MM.1S (cell line): ENCODE data around the gene KRTAP10-9.

Experiments used
- DNase-seq: peaks from one replicate; pipeline ENCODE4 v3.0.0-alpha.2; 2015
- H2AFZ ChIP-seq: fragments of 300-600 bp; sonication (generic); 2 replicates; pipeline ENCODE4 v1.6.0; 2016; ENCODE audit warnings: antibody characterized with exemption, low read length
- H3F3A ChIP-seq: fragments of 300-600 bp; sonication (generic); 2 replicates; pipeline ENCODE4 v1.6.1; 2016; ENCODE audit warnings: mild to moderate bottlenecking, antibody characterized with exemption, low read length, moderate library complexity, mixed read lengths; ENCODE audit not compliant: insufficient read depth
- H3K27ac ChIP-seq: fragments of 300-600 bp; sonication (generic); 2 replicates; pipeline ENCODE4 v1.5.1; 2016; ENCODE audit warnings: mild to moderate bottlenecking, low read length
- H3K27me3 ChIP-seq: fragments of 300-600 bp; sonication (generic); replicated peaks from 2 replicates; pipeline ENCODE4 v1.6.0; 2016; ENCODE audit warnings: low read length; ENCODE audit not compliant: insufficient read depth
- H3K36me3 ChIP-seq: fragments of 300-600 bp; sonication (generic); replicated peaks from 2 replicates; pipeline ENCODE4 v1.6.1; 2016; ENCODE audit warnings: mild to moderate bottlenecking, low read length, mixed read lengths; ENCODE audit not compliant: insufficient read depth
- H3K4me1 ChIP-seq: fragments of 300-600 bp; sonication (generic); 2 replicates; pipeline ENCODE4 v1.6.1; 2016; ENCODE audit warnings: low read length, mixed read lengths
- H3K4me2 ChIP-seq: fragments of 300-600 bp; sonication (generic); 2 replicates; pipeline ENCODE4 v1.6.0; 2016; ENCODE audit warnings: low read depth, low read length
- H3K4me3 ChIP-seq: fragments of 300-600 bp; sonication (generic); 2 replicates; pipeline ENCODE4 v1.5.1; 2016; ENCODE audit warnings: low read length, mixed read lengths
- H3K79me2 ChIP-seq: fragments of 300-600 bp; sonication (generic); 2 replicates; pipeline ENCODE4 v1.6.1; 2016; ENCODE audit warnings: mixed run types, low read length, mixed read lengths
- H3K9ac ChIP-seq: fragments of 300-600 bp; sonication (generic); 2 replicates; pipeline ENCODE4 v1.6.1; 2016; ENCODE audit warnings: low read length, mixed read lengths
- H3K9me2 ChIP-seq: fragments of 300-600 bp; sonication (generic); replicated peaks from 2 replicates; pipeline ENCODE4 v1.6.1; 2016; ENCODE audit warnings: mild to moderate bottlenecking, low read length, mixed read lengths; ENCODE audit not compliant: insufficient read depth
- H3K9me3 ChIP-seq: fragments of 300-600 bp; sonication (generic); replicated peaks from 2 replicates; pipeline ENCODE4 v1.6.1; 2016; ENCODE audit warnings: mild to moderate bottlenecking, low read length, mixed read lengths; ENCODE audit not compliant: insufficient read depth
- H4K20me1 ChIP-seq: fragments of 300-600 bp; sonication (generic); 2 replicates; pipeline ENCODE4 v1.6.1; 2016; ENCODE audit warnings: mild to moderate bottlenecking, low read length, moderate library complexity, mixed read lengths; ENCODE audit not compliant: insufficient read depth
- EZH2 ChIP-seq: fragments of 300-600 bp; sonication (generic); optimal IDR thresholded peaks from 2 replicates; pipeline ENCODE3; 2017; ENCODE audit warnings: low read depth, mild to moderate bottlenecking, antibody characterized with exemption, low read length, mixed read lengths
- EZH2phosphoT487 ChIP-seq: fragments of 300-600 bp; sonication (generic); IDR thresholded peaks from 2 replicates; pipeline ENCODE4 v1.6.1; 2018; ENCODE audit warnings: antibody characterized with exemption, low read length
- TF ChIP-seq, protein P1 (sequence below): fragments of 300-600 bp; sonication (generic); IDR thresholded peaks from 2 replicates; pipeline ENCODE4 v1.5.1; 2016; ENCODE audit warnings: antibody characterized with exemption, low read length, mixed read lengths

Gene KRTAP10-9

DNA sequence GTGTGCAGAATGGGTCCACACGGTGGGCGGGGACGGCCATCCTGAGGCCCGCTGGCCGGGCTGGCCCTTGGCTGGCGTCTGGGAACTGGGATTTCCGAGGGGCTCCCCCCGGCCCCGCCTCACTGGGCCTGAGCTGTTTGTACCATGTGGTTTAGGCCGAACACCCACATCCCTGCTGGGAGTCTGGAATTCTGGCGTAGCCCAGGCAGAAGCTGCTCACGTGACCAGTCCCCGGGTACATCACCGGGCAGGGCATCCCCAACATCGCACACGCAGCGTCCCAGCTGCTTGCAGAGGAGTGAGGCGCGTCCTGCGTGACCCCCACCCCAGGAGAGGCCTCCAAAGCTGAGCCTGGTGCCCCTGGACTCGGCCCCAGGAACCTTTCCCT is 24.4 kb upstream of the KRTAP10-9 start:
- TF ChIP-seq, protein P1, sequence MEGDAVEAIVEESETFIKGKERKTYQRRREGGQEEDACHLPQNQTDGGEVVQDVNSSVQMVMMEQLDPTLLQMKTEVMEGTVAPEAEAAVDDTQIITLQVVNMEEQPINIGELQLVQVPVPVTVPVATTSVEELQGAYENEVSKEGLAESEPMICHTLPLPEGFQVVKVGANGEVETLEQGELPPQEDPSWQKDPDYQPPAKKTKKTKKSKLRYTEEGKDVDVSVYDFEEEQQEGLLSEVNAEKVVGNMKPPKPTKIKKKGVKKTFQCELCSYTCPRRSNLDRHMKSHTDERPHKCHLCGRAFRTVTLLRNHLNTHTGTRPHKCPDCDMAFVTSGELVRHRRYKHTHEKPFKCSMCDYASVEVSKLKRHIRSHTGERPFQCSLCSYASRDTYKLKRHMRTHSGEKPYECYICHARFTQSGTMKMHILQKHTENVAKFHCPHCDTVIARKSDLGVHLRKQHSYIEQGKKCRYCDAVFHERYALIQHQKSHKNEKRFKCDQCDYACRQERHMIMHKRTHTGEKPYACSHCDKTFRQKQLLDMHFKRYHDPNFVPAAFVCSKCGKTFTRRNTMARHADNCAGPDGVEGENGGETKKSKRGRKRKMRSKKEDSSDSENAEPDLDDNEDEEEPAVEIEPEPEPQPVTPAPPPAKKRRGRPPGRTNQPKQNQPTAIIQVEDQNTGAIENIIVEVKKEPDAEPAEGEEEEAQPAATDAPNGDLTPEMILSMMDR = no peak
- TF ChIP-seq EZH2 (no peak), EZH2phosphoT487 (no peak)
- Histone ChIP-seq H3K79me2 (no peaks in the 10 kb centered on the region), H3K4me3 (no peak overlapping the region), H3K4me2 (no peak overlapping the region), H3K36me3 (no peaks in the 10 kb centered on the region), H3K9ac (no peak overlapping the region), H3K27me3 (peaks cover 85% of the 10 kb centered on the region), H3K4me1 (no peaks in the 10 kb centered on the region), H3F3A (no peaks in the 10 kb centered on the region), H2AFZ (no peak overlapping the region), H3K9me3 (no peaks in the 10 kb centered on the region), H4K20me1 (no peaks in the 10 kb centered on the region), H3K9me2 (no peaks in the 10 kb centered on the region), H3K27ac (no peak overlapping the region)
- no peak for DNase-seq

DNA sequence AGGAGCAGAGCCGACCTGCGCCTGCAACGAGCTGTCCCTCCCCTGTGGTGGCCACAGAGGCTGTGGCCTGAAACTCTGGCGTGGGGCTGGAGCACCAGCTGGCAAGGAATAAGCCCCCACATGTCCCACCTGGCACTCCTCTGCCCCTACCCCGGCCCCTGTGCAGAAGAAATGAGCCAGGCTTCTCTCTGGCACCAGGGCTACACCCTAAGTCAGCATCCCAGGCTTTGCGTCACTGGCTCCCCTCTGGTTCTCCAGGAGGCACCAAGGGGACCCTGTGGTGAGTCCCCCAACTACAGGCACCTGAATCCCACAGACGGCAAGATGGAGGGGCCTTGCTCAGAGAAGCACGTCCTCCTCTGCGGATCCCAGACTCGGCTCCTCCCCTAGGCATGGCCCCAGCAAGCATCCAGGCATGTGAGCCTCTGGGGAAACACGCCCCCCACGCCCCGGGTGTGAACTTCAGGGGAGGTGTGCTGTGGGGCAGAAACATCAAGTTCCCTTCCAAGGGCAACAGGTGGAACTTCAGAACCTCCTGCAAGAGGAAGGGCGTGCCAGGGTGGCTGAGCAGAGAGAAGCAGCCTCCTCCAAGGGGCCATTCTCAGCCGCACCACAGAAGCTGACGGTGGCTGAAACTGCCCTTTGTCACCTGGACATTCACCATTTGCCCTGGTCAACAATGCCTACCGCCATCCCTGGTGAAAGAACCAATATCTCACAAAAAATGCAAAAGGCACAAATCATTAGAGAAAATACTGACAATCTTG is 23.6 kb upstream of the KRTAP10-9 start:
- no peaks in the 10 kb centered on the region for H3F3A ChIP-seq
- no peaks in the 10 kb centered on the region for H3K9me3 ChIP-seq
- H4K20me1 ChIP-seq = no peaks in the 10 kb centered on the region
- no peak for DNase-seq
- H2AFZ ChIP-seq = no peak overlapping the region
- H3K9ac ChIP-seq = no peak overlapping the region
- no peak overlapping the region for H3K4me2 ChIP-seq
- H3K9me2 ChIP-seq = no peaks in the 10 kb centered on the region
- H3K27me3 ChIP-seq = peaks cover 85% of the 10 kb centered on the region
- no peaks in the 10 kb centered on the region for H3K36me3 ChIP-seq
- no peak overlapping the region for H3K27ac ChIP-seq
- H3K4me3 ChIP-seq = no peak overlapping the region
- TF ChIP-seq, protein P1 = no peak
- TF ChIP-seq EZH2phosphoT487 = no peak
- no peak for TF ChIP-seq EZH2
- no peaks in the 10 kb centered on the region for H3K4me1 ChIP-seq
- no peaks in the 10 kb centered on the region for H3K79me2 ChIP-seq

DNA sequence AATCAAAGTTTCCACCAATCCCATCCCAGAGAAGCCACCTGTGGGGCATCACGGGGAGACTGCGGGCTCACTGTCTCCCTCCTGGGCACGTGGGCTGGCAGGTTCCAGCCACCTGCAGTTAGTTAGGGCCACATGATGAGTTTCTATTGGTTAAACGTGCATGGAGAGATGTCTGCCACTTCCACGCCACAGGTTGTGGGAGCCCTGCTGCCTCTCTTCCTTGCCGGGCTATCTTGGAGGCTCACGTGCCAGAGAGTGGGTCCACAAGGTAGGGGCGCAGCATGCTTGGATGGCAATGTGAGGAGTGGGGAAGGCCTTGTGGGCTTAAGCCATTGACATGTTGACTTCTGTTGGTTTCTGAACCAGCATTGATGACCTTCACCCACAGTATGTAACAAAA is 23.0 kb upstream of the KRTAP10-9 start:
- Histone ChIP-seq H3K4me1 (no peaks in the 10 kb centered on the region), H3K36me3 (no peaks in the 10 kb centered on the region), H3K27ac (no peak overlapping the region), H3K4me2 (no peak overlapping the region), H3K27me3 (peaks cover 85% of the 10 kb centered on the region), H3K9me2 (no peaks in the 10 kb centered on the region), H3K9ac (no peak overlapping the region), H3K9me3 (no peaks in the 10 kb centered on the region), H3K4me3 (no peak overlapping the region), H2AFZ (no peak overlapping the region), H3K79me2 (no peaks in the 10 kb centered on the region), H3F3A (no peaks in the 10 kb centered on the region), H4K20me1 (no peaks in the 10 kb centered on the region)
- DNase-seq = no peak
- TF ChIP-seq EZH2phosphoT487 (no peak), EZH2 (no peak)
- TF ChIP-seq, protein P1 = no peak
